K562 (cell line): ENCODE measurements around the gene FTL. TPM values are rescaled to one million over a fixed set of nuclear protein-coding genes. Genes with fewer than 3 reads are reported as not detected.

Experiments used
- ARHGAP35 ChIP-seq: fragments of 450-650 bp; IDR thresholded peaks from 2 replicates; pipeline ENCODE4 v1.6.1; 2018; ENCODE audit not compliant: partially characterized antibody
- CHD1 ChIP-seq: fragments of 200-600 bp; sonication (generic); IDR thresholded peaks from one replicate; pipeline ENCODE4 v1.6.1; 2012; ENCODE audit warnings: mild to moderate bottlenecking, moderate library complexity, low read length, inconsistent platforms
- CXXC5 ChIP-seq: fragments of 250-450 bp; sonication (Bioruptor Pico); IDR thresholded peaks from 2 replicates; pipeline ENCODE4 v1.8.0; 2022; ENCODE audit warnings: inconsistent platforms, mild to moderate bottlenecking, moderate library complexity
- DACH1 ChIP-seq: fragments of 450-650 bp; IDR thresholded peaks from 2 replicates; pipeline ENCODE4 v1.6.1; 2018; ENCODE audit not compliant: partially characterized antibody
- DDX20 ChIP-seq: fragments of 450-650 bp; IDR thresholded peaks from 2 replicates; pipeline ENCODE4 v1.6.1; 2016; ENCODE audit warnings: missing genetic modification characterization, low read depth, mild to moderate bottlenecking, missing compliant biosample characterization, moderate library complexity
- E2F5 ChIP-seq: sonication (generic); formaldehyde crosslinking; IDR thresholded peaks from 2 replicates; pipeline ENCODE4 v1.8.0; 2022; ENCODE audit warnings: mild to moderate bottlenecking, missing genetic modification reagents
- GABPB1 ChIP-seq: sonication (generic); formaldehyde crosslinking; IDR thresholded peaks from 2 replicates; pipeline ENCODE4 v1.8.0; 2022; ENCODE audit warnings: mild to moderate bottlenecking, missing genetic modification reagents
- HDAC3 ChIP-seq: fragments of 450-650 bp; IDR thresholded peaks from 2 replicates; pipeline ENCODE4 v1.6.1; 2018; ENCODE audit warnings: borderline replicate concordance, mild to moderate bottlenecking, moderate library complexity; ENCODE audit not compliant: partially characterized antibody
- HIVEP1 ChIP-seq: fragments of 250-450 bp; sonication (Bioruptor Pico); IDR thresholded peaks from 2 replicates; pipeline ENCODE4 v1.4.0; 2020; ENCODE audit warnings: mild to moderate bottlenecking
- JUND ChIP-seq, 2 experiments: IDR thresholded peaks; 2 replicates in 1 of 2; 3 replicates in 1 of 2; pipeline ENCODE4 v1.6.1; 2011; ENCODE audit warnings: borderline replicate concordance in 2 of 2, low read depth in 2 of 2, low read length in 2 of 2, improper control_type of control experiment in 1 of 2, missing biosample characterization in 1 of 2, missing genetic modification characterization in 1 of 2, missing genetic modification reagents in 1 of 2
- MAX ChIP-seq: sonication (generic); formaldehyde crosslinking; IDR thresholded peaks from 2 replicates; pipeline ENCODE4 v1.9.0; 2022; ENCODE audit warnings: mild to moderate bottlenecking, missing genetic modification reagents
- SREBF2 ChIP-seq: sonication (generic); formaldehyde crosslinking; IDR thresholded peaks from 2 replicates; pipeline ENCODE4 v1.4.0; 2020; ENCODE audit warnings: mild to moderate bottlenecking, missing genetic modification reagents
- TAF1 ChIP-seq: IDR thresholded peaks from 2 replicates; pipeline ENCODE4 v1.6.1; 2011; ENCODE audit warnings: mild to moderate bottlenecking, low read length, moderate library complexity; ENCODE audit not compliant: insufficient read depth, control insufficient read depth, severe bottlenecking; ENCODE audit errors: extremely low read depth
- TBP ChIP-seq: optimal IDR thresholded peaks from 2 replicates; pipeline ENCODE3; 2011; ENCODE audit warnings: low read depth, low read length, improper control_type of control experiment
- ZNF134 ChIP-seq: fragments of 250-450 bp; sonication (Bioruptor Pico); conservative IDR thresholded peaks from 2 replicates; pipeline ENCODE4 v1.4.0; 2020
- ZNF212 ChIP-seq: fragments of 450-650 bp; formaldehyde crosslinking; IDR thresholded peaks from 2 replicates; pipeline ENCODE4 v1.4.0; 2020; ENCODE audit warnings: mild to moderate bottlenecking
- ZNF444 ChIP-seq: fragments of 250-450 bp; sonication (Bioruptor Pico); IDR thresholded peaks from 2 replicates; pipeline ENCODE4 v1.4.0; 2020; ENCODE audit warnings: mild to moderate bottlenecking, moderate library complexity
- ZNF445 ChIP-seq: fragments of 250-450 bp; sonication (Bioruptor Pico); IDR thresholded peaks from 2 replicates; pipeline ENCODE4 v1.4.0; 2020; ENCODE audit warnings: low read depth, mild to moderate bottlenecking, moderate library complexity
- polyA plus RNA-seq, 8 experiments: library from polyadenylated mRNA; depleted of rRNA in 4 of 8; stranded (reverse) in 5 of 8; unstranded in 3 of 8; fragments of >200 nt; fragmentation: Nextera tagmentation in 2 of 8; fragmentation: Illumina TruSeq in 1 of 8; extraction: Ambion mirVana in 2 of 8; extraction: Trizol in 1 of 8; gene quantifications; 2 replicates each; pipeline versions ENCODE4 v1.2.1 to v1.2.3, GENCODE V29; 2011 to 2014; ENCODE audit warnings: inconsistent platforms in 1 of 8, missing spikeins in 1 of 8
- total RNA-seq, 7 experiments: library from RNA; depleted of rRNA in 6 of 7; stranded (reverse); fragments of >200 nt in 6 of 7; fragmentation: Illumina TruSeq in 2 of 7; extraction: Trizol in 2 of 7; gene quantifications; 2 replicates each; pipeline versions ENCODE4 v1.2.1 to v1.2.3, GENCODE V29; 2011 to 2021; ENCODE audit warnings: low replicate concordance in 1 of 7
- TF ChIP-seq, protein P1 (sequence below): fragments of 450-650 bp; formaldehyde crosslinking; IDR thresholded peaks from 2 replicates; pipeline ENCODE4 v1.4.0; 2020; ENCODE audit warnings: mild to moderate bottlenecking, moderate library complexity
- TF ChIP-seq, protein P2 (sequence below): sonication (generic); formaldehyde crosslinking; IDR thresholded peaks from 2 replicates; pipeline ENCODE4 v1.8.1; 2022; ENCODE audit warnings: missing genetic modification reagents
- TF ChIP-seq, protein P3 (sequence below): fragments of 450-650 bp; formaldehyde crosslinking; IDR thresholded peaks from 2 replicates; pipeline ENCODE4 v1.4.0; 2022; ENCODE audit warnings: missing genetic modification characterization

Gene FTL
- total and polyA plus RNA-seq, 9 of the 15 experiments (the other 6 are each of a cell fraction or from before 2014, with no cell fraction given) = 1,231 to 27,415 (median 3,965) TPM

GRCh38 chr19:48970923-48971395 is 5.8 kb downstream of the FTL start (continued):
- TF ChIP-seq, protein P1, sequence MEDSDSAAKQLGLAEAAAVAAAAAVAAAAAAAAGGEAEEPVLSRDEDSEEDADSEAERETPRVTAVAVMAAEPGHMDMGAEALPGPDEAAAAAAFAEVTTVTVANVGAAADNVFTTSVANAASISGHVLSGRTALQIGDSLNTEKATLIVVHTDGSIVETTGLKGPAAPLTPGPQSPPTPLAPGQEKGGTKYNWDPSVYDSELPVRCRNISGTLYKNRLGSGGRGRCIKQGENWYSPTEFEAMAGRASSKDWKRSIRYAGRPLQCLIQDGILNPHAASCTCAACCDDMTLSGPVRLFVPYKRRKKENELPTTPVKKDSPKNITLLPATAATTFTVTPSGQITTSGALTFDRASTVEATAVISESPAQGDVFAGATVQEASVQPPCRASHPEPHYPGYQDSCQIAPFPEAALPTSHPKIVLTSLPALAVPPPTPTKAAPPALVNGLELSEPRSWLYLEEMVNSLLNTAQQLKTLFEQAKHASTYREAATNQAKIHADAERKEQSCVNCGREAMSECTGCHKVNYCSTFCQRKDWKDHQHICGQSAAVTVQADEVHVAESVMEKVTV (CRISPR knock-in tag) = peak; percentile 82
- no peak for TF ChIP-seq SREBF2
- no peak for TF ChIP-seq ZNF444 (CRISPR knock-in tag)
- TF ChIP-seq JUND (IDR thresholded peaks at IDR 0.05; ENCODE audit: borderline replicate concordance, low read depth, low read length) = peak; percentile 38; the same call in 1 of the 2 replicates
- peak; percentile 22; the same call in 1 of the 3 replicates for TF ChIP-seq JUND (tag; IDR thresholded peaks at IDR 0.05; ENCODE audit: borderline replicate concordance, low read depth, low read length)
- TF ChIP-seq TBP = no peak
- no peak for TF ChIP-seq HDAC3
- no peak for TF ChIP-seq DDX20 (tag)
- no peak for TF ChIP-seq ZNF212 (CRISPR knock-in tag)
- no peak for TF ChIP-seq TAF1
- TF ChIP-seq CXXC5 (CRISPR knock-in tag) = peak; percentile 45; the same call in 1 of the 2 replicates
- no peak for TF ChIP-seq ZNF134 (CRISPR knock-in tag)
- TF ChIP-seq GABPB1 (CRISPR knock-in tag) = no peak
- no peak for TF ChIP-seq E2F5 (CRISPR knock-in tag)
- TF ChIP-seq, protein P2, sequence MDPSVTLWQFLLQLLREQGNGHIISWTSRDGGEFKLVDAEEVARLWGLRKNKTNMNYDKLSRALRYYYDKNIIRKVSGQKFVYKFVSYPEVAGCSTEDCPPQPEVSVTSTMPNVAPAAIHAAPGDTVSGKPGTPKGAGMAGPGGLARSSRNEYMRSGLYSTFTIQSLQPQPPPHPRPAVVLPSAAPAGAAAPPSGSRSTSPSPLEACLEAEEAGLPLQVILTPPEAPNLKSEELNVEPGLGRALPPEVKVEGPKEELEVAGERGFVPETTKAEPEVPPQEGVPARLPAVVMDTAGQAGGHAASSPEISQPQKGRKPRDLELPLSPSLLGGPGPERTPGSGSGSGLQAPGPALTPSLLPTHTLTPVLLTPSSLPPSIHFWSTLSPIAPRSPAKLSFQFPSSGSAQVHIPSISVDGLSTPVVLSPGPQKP (CRISPR knock-in tag) = no peak
- no peak for TF ChIP-seq ZNF445 (CRISPR knock-in tag)
- TF ChIP-seq, protein P3, sequence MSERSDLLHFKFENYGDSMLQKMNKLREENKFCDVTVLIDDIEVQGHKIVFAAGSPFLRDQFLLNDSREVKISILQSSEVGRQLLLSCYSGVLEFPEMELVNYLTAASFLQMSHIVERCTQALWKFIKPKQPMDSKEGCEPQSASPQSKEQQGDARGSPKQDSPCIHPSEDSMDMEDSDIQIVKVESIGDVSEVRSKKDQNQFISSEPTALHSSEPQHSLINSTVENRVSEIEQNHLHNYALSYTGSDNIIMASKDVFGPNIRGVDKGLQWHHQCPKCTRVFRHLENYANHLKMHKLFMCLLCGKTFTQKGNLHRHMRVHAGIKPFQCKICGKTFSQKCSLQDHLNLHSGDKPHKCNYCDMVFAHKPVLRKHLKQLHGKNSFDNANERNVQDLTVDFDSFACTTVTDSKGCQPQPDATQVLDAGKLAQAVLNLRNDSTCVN (CRISPR knock-in tag) = no peak
- TF ChIP-seq DACH1 = no peak
- TF ChIP-seq HIVEP1 (CRISPR knock-in tag) = no peak
- no peak for TF ChIP-seq MAX (CRISPR knock-in tag)
- no peak for TF ChIP-seq CHD1
- no peak for TF ChIP-seq ARHGAP35
